Suppressor macrophage treated with lipopolysaccharide for 4 hours (primary cell): ENCODE data around the gene SRCIN1.

Experiments
- DNase-seq: peaks from one replicate; pipeline ENCODE4 v3.0.0-alpha.2; 2020

SRCIN1 gene

GRCh38 chr17:38560503-38561318 is 45.0 kb downstream of the SRCIN1 start:
- DNase-seq = no peak

GRCh38 chr17:38559880-38560230 is 45.9 kb downstream of the SRCIN1 start:
- DNase-seq = no peak

- DNase-seq = peak; percentile 86
These were observed 46.5 kb downstream of the SRCIN1 start for GRCh38 chr17:38559051-38559879.

GRCh38 chr17:38558728-38559050 is 47.1 kb downstream of the SRCIN1 start:
- no peak for DNase-seq

GRCh38 chr17:38557836-38558727 is 47.7 kb downstream of the SRCIN1 start:
- DNase-seq = peak; percentile 94

- no peak for DNase-seq
These were observed 48.4 kb downstream of the SRCIN1 start for GRCh38 chr17:38557396-38557795.

GRCh38 chr17:38556239-38556638 is 49.5 kb downstream of the SRCIN1 start:
- peak; percentile 58 for DNase-seq

GRCh38 chr17:38554430-38555350 is 51.1 kb downstream of the SRCIN1 start:
- DNase-seq = no peak

GRCh38 chr17:38552343-38552742 is 53.4 kb downstream of the SRCIN1 start:
- no peak for DNase-seq

GRCh38 chr17:38551121-38551520 is 54.6 kb downstream of the SRCIN1 start:
- no peak for DNase-seq

GRCh38 chr17:38550661-38551060 is 55.1 kb downstream of the SRCIN1 start:
- no peak for DNase-seq

GRCh38 chr17:38549285-38549684 is 56.5 kb downstream of the SRCIN1 start:
- no peak for DNase-seq

GRCh38 chr17:38547444-38547843 is 58.3 kb downstream of the SRCIN1 start:
- DNase-seq = no peak

- no peak for DNase-seq
These were observed 59.4 kb downstream of the SRCIN1 start for GRCh38 chr17:38546396-38546795.

GRCh38 chr17:38545531-38546225 is 60.1 kb downstream of the SRCIN1 start:
- no peak for DNase-seq

- no peak for DNase-seq
These were observed 60.9 kb downstream of the SRCIN1 start for GRCh38 chr17:38544839-38545209.

GRCh38 chr17:38544175-38544838 is 61.4 kb downstream of the SRCIN1 start:
- DNase-seq = no peak

GRCh38 chr17:38543403-38544174 is 62.2 kb downstream of the SRCIN1 start:
- DNase-seq = no peak

GRCh38 chr17:38542286-38542685 is 63.5 kb downstream of the SRCIN1 start:
- no peak for DNase-seq

GRCh38 chr17:38541281-38541680 is 64.5 kb downstream of the SRCIN1 start:
- DNase-seq = no peak
